ENCODE data around the gene ZIM2.

Gene ZIM2

GRCh38 chr19:56880592-56881190, 40.2 kb upstream of the ZIM2 start:
- no peaks in the 10 kb centered on the region for H4K20me1 ChIP-seq (ENCODE audit: low read depth, low read length)
- no peak overlapping the region for H3K27ac ChIP-seq (ENCODE audit: low read depth, low read length)
- H3K79me2 ChIP-seq (ENCODE audit: insufficient read depth, low read length) = no peaks in the 10 kb centered on the region
- no peak overlapping the region for H2AFZ ChIP-seq (ENCODE audit: low read depth, low read length, severe bottlenecking)
- H3K9me2 ChIP-seq (replicated peaks; ENCODE audit: insufficient read depth, low read length) = no peaks in the 10 kb centered on the region
- no peak overlapping the region for H3K9ac ChIP-seq (ENCODE audit: low read length)
- no peaks in the 10 kb centered on the region for H3K9me3 ChIP-seq (ENCODE audit: insufficient read depth, low read length)
- no peaks in the 10 kb centered on the region for H3F3A ChIP-seq (ENCODE audit: insufficient read depth)
- H3K36me3 ChIP-seq (ENCODE audit: low read length) = no peaks in the 10 kb centered on the region
- no peak for TF ChIP-seq CTCF (IDR thresholded peaks at IDR 0.05; ENCODE audit: insufficient read depth, low read length, poor library complexity, severe bottlenecking)
- TF ChIP-seq EZH2phosphoT487 (conservative IDR thresholded peaks at IDR 0.05; ENCODE audit: low read length) = no peak
- H3K4me3 ChIP-seq (ENCODE audit: insufficient read depth, low read length, poor library complexity, severe bottlenecking) = no peak overlapping the region
- H3K27me3 ChIP-seq (ENCODE audit: low read length) = no peaks in the 10 kb centered on the region
- no peak overlapping the region for H3K4me2 ChIP-seq (ENCODE audit: low read depth, low read length, poor library complexity, severe bottlenecking)

- Histone ChIP-seq H3K9me3 (ENCODE audit: insufficient read depth, low read length) (no peaks in the 10 kb centered on the region), H3K9ac (ENCODE audit: low read length) (no peak overlapping the region), H2AFZ (ENCODE audit: low read depth, low read length, severe bottlenecking) (no peak overlapping the region), H3K9me2 (replicated peaks; ENCODE audit: insufficient read depth, low read length) (no peaks in the 10 kb centered on the region), H3K27ac (ENCODE audit: low read depth, low read length) (no peak overlapping the region), H4K20me1 (ENCODE audit: low read depth, low read length) (no peaks in the 10 kb centered on the region), H3K4me3 (ENCODE audit: insufficient read depth, low read length, poor library complexity, severe bottlenecking) (no peak overlapping the region), H3K27me3 (ENCODE audit: low read length) (no peaks in the 10 kb centered on the region), H3K4me2 (ENCODE audit: low read depth, low read length, poor library complexity, severe bottlenecking) (no peak overlapping the region), H3K36me3 (ENCODE audit: low read length) (no peaks in the 10 kb centered on the region), H3K79me2 (ENCODE audit: insufficient read depth, low read length) (no peaks in the 10 kb centered on the region), H3F3A (ENCODE audit: insufficient read depth) (no peaks in the 10 kb centered on the region)
- TF ChIP-seq CTCF (IDR thresholded peaks at IDR 0.05; ENCODE audit: insufficient read depth, low read length, poor library complexity, severe bottlenecking) (no peak), EZH2phosphoT487 (conservative IDR thresholded peaks at IDR 0.05; ENCODE audit: low read length) (no peak)
Measured at GRCh38 chr19:56877069-56877715, 36.7 kb upstream of the ZIM2 start.

GRCh38 chr19:56875717-56876116, 35.2 kb upstream of the ZIM2 start:
- Histone ChIP-seq H3K4me3 (ENCODE audit: insufficient read depth, low read length, poor library complexity, severe bottlenecking) (no peak overlapping the region), H3K9me3 (ENCODE audit: insufficient read depth, low read length) (no peaks in the 10 kb centered on the region), H3K27me3 (ENCODE audit: low read length) (no peaks in the 10 kb centered on the region), H3K27ac (ENCODE audit: low read depth, low read length) (no peak overlapping the region), H3K9ac (ENCODE audit: low read length) (no peak overlapping the region), H3K9me2 (replicated peaks; ENCODE audit: insufficient read depth, low read length) (no peaks in the 10 kb centered on the region), H4K20me1 (ENCODE audit: low read depth, low read length) (no peaks in the 10 kb centered on the region), H3K79me2 (ENCODE audit: insufficient read depth, low read length) (no peaks in the 10 kb centered on the region), H3K36me3 (ENCODE audit: low read length) (no peaks in the 10 kb centered on the region), H3K4me2 (ENCODE audit: low read depth, low read length, poor library complexity, severe bottlenecking) (no peak overlapping the region), H3F3A (ENCODE audit: insufficient read depth) (no peaks in the 10 kb centered on the region), H2AFZ (ENCODE audit: low read depth, low read length, severe bottlenecking) (no peak overlapping the region)
- TF ChIP-seq EZH2phosphoT487 (conservative IDR thresholded peaks at IDR 0.05; ENCODE audit: low read length) = no peak
- TF ChIP-seq CTCF (IDR thresholded peaks at IDR 0.05; ENCODE audit: insufficient read depth, low read length, poor library complexity, severe bottlenecking) = no peak
